ENCODE measurements around the gene FIGLA.
"Not testable (repeated sequence)": the region's sequence is repeated elsewhere in the genome, so short reads cannot be mapped to it uniquely, and the experiment has no call there.

- not testable (repeated sequence) for TF ChIP-seq CTCF (conservative IDR thresholded peaks at IDR 0.05 in 1 of 2, IDR thresholded peaks at IDR 0.05 in 1 of 2; ENCODE audit: low read depth in 1 of 2, low read length in 2 of 2); EZH2 (IDR thresholded peaks at IDR 0.05; ENCODE audit: low read length, missing control alignments)
Observed at GRCh38 chr2:70739492-70739891, 51.0 kb downstream of the FIGLA start.
